ENCODE measurements around the gene IVD. TPM values are rescaled to one million over a fixed set of nuclear protein-coding genes. Genes with fewer than 3 reads are reported as not detected.

The IVD gene
- total and polyA plus RNA-seq, 9 of the 15 experiments (the other 6 are each of a cell fraction or from before 2014, with no cell fraction given), result 0.15 to 4.5 (median 2.4) TPM

DNA sequence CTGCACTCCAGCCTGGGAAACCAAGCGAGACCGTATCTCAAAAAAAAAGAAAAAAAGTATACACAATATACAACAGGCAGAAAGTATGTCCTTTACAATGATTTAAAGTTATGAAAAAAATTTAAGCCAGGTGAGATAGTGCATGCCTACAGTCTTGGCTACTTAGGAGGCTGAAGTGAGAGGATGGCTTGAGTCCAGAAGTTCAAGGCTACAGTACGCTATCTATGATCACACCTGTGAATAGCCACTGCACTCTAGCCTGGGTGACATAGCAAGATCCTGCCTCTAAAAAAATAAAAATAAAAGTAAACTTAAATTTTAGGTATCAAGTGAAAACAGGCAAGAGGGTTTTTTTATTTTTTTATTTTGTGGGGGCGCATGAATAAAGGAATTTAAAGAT, 26.2 kb upstream of the IVD start (continued):
- TF ChIP-seq PKNOX1 (IDR thresholded peaks at IDR 0.05) (no peak), SMARCA4 (IDR thresholded peaks at IDR 0.05) (peak; percentile 48; the same call in 1 of the 2 replicates), HSF4 (CRISPR knock-in tag; IDR thresholded peaks at IDR 0.05; ENCODE audit: borderline replicate concordance) (no peak), TEAD4 (IDR thresholded peaks at IDR 0.05; ENCODE audit: low read length) (peak; percentile 34), TEAD4 (CRISPR knock-in tag; IDR thresholded peaks at IDR 0.05; ENCODE audit: borderline replicate concordance) (no peak), SMARCE1 (IDR thresholded peaks at IDR 0.05) (0 out of 2 replicates have a peak, but pooled peaks have one; percentile 22), SIN3A (IDR thresholded peaks at IDR 0.05; ENCODE audit: borderline replicate concordance in 2 of 2, control insufficient read depth in 1 of 2, low read depth in 2 of 2, low read length in 2 of 2) (no peak), SP1 (CRISPR knock-in tag; IDR thresholded peaks at IDR 0.05) (no peak), XRCC5 (IDR thresholded peaks at IDR 0.05; ENCODE audit: low read depth, low read length) (no peak), KLF13 (tag; IDR thresholded peaks at IDR 0.05; ENCODE audit: borderline replicate concordance, low read depth) (no peak), FUS (optimal IDR thresholded peaks at IDR 0.05; ENCODE audit: low read depth, low read length) (no peak), SMARCB1 (IDR thresholded peaks at IDR 0.05; ENCODE audit: insufficient read length, low read depth) (peak; percentile 79), KLF6 (CRISPR knock-in tag; IDR thresholded peaks at IDR 0.05; ENCODE audit: borderline replicate concordance) (no peak), TAL1 (IDR thresholded peaks at IDR 0.05) (peak; percentile 62), NFIC (IDR thresholded peaks at IDR 0.05) (peak; percentile 76), TCF3 (CRISPR knock-in tag; IDR thresholded peaks at IDR 0.05) (peak; percentile 55), NELFE (IDR thresholded peaks at IDR 0.05; ENCODE audit: insufficient read depth, insufficient read length) (no peak), NEUROD1 (IDR thresholded peaks at IDR 0.05; ENCODE audit: borderline replicate concordance, low read depth, low read length, partially characterized antibody) (no peak), POLR2AphosphoS5 (IDR thresholded peaks at IDR 0.05; ENCODE audit: control insufficient read depth, insufficient read depth, low read depth, low read length) (no peak)
- TF ChIP-seq, protein P1, sequence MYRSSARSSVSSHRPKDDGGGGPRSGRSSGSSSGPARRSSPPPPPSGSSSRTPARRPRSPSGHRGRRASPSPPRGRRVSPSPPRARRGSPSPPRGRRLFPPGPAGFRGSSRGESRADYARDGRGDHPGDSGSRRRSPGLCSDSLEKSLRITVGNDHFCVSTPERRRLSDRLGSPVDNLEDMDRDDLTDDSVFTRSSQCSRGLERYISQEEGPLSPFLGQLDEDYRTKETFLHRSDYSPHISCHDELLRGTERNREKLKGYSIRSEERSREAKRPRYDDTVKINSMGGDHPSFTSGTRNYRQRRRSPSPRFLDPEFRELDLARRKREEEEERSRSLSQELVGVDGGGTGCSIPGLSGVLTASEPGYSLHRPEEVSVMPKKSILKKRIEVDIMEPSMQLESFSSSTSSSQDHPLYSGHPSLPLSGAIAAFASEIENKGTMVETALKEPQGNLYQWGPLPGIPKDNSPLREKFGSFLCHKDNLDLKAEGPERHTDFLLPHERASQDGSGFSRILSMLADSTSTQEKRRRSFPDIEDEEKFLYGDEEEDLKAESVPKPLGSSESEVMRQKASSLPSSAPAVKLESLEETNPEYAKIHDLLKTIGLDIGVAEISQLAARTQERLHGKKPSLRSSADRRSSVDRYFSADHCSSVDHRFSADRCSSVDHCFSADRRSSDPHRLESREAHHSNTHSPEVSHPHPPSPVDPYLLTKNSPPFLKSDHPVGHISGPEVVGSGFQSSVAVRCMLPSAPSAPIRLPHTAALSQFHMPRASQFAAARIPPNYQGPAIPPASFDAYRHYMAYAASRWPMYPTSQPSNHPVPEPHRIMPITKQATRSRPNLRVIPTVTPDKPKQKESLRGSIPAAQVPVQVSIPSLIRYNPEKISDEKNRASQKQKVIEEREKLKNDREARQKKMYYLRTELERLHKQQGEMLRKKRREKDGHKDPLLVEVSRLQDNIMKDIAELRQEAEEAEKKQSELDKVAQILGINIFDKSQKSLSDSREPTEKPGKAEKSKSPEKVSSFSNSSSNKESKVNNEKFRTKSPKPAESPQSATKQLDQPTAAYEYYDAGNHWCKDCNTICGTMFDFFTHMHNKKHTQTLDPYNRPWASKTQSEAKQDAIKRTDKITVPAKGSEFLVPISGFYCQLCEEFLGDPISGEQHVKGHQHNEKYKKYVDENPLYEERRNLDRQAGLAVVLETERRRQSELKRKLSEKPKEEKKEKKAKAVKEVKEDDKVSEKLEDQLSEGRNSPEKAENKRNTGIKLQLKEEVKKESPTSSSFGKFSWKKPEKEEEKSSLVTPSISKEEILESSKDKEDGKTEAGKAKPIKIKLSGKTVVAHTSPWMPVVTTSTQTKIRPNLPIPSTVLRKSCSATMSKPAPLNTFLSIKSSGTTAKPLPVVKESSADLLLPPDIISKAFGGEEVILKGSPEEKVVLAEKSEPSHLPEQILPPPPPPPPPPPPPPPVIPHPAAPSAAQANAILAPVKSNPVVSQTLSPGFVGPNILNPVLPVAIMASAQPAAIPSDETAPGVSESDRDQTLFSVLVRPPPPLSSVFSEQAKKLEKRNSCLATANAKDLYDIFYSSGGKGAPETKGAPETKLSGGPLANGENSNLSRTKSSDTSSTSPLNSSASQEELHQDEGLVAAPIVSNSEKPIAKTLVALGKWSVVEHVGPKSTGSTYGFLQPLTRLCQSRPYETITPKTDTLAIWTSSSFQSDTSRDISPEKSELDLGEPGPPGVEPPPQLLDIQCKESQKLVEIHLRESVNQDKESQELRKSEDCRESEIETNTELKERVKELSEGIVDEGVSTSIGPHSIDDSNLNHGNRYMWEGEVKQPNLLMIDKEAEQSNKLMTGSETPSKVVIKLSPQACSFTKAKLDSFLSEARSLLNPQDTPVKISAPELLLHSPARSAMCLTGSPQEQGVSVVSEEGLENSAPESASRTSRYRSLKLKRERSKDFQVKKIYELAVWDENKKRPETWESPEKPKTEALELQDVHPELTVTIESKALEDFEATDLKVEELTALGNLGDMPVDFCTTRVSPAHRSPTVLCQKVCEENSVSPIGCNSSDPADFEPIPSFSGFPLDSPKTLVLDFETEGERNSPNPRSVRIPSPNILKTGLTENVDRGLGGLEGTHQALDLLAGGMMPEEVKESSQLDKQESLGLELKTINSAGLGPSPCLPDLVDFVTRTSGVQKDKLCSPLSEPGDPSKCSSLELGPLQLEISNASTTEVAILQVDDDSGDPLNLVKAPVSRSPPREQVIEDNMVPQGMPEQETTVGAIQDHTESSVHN (IDR thresholded peaks at IDR 0.05; ENCODE audit: borderline replicate concordance in 1 of 2, low read depth in 1 of 2), result no peak
- TF ChIP-seq, protein P2, sequence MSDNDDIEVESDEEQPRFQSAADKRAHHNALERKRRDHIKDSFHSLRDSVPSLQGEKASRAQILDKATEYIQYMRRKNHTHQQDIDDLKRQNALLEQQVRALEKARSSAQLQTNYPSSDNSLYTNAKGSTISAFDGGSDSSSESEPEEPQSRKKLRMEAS (CRISPR knock-in tag; IDR thresholded peaks at IDR 0.05), result no peak
